Measurements from ENCODE around the gene SLC47A1.

DNA sequence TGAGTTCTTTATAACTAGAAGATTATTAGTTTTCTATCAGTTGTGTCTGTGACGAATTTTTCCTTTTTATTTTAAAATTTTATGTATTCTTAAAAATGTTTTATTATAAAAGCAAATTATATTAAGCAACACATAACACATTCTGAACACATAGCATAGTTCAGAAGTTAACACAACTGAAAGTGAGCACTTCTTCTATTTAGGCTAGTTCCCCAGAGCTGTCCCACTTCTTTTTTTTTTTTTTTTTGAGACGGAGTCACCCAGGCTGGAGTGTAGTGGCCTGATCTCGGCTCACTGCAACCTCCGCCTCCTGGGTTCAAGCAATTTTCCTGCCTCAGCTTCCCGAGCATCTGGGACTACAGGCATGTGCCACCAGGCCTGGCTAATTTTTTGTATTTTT, 77.2 kb downstream of the SLC47A1 start:
- no peak for TF ChIP-seq EZH2 (IDR thresholded peaks at IDR 0.05; ENCODE audit: borderline replicate concordance, low read depth, low read length, severe bottlenecking)
- TF ChIP-seq, protein P1, sequence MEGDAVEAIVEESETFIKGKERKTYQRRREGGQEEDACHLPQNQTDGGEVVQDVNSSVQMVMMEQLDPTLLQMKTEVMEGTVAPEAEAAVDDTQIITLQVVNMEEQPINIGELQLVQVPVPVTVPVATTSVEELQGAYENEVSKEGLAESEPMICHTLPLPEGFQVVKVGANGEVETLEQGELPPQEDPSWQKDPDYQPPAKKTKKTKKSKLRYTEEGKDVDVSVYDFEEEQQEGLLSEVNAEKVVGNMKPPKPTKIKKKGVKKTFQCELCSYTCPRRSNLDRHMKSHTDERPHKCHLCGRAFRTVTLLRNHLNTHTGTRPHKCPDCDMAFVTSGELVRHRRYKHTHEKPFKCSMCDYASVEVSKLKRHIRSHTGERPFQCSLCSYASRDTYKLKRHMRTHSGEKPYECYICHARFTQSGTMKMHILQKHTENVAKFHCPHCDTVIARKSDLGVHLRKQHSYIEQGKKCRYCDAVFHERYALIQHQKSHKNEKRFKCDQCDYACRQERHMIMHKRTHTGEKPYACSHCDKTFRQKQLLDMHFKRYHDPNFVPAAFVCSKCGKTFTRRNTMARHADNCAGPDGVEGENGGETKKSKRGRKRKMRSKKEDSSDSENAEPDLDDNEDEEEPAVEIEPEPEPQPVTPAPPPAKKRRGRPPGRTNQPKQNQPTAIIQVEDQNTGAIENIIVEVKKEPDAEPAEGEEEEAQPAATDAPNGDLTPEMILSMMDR (IDR thresholded peaks at IDR 0.05; ENCODE audit: borderline replicate concordance, extremely low read depth, low read length, poor library complexity, severe bottlenecking), result no peak

All from DND-41 (cell line).